Endothelial cell of umbilical vein (primary cell): ENCODE results near the gene NRCAM. TPM values are rescaled to one million over a fixed set of nuclear protein-coding genes. Genes with fewer than 3 reads are reported as not detected.

Source experiments
- BruUV-seq: library from RNA; stranded (reverse); fragments of 400-500 nt; replicated peaks from 2 replicates; lab custom pipeline; 2021; lab: Mats Ljungman, UMichigan
- CTCF ChIA-PET: fragments of 300-600, 350-600 bp; sonication (Branson Sonifier 250); formaldehyde crosslinking; loops from one replicate; lab custom pipeline; 2021; ENCODE audit warnings: antibody characterized with exemption, inconsistent platforms; lab: Charles Lee
- POLR2A ChIA-PET: fragments of 300-600, 350-600 bp; sonication (Branson Sonifier 250); formaldehyde crosslinking; loops from one replicate; lab custom pipeline; 2021; ENCODE audit warnings: antibody characterized with exemption, inconsistent platforms; lab: Charles Lee
- DNase-seq: peaks from one replicate; pipeline ENCODE4 v3.0.0-alpha.2; 2011; ENCODE audit warnings: low read depth, low spot score
- FAIRE-seq: peaks from 2 replicates; lab custom pipeline; 2011; peaks lifted over from hg19 to GRCh38; lab: Jason Lieb, UNC
- H2AFZ ChIP-seq: 2 replicates; pipeline ENCODE4 v1.6.0; 2012; ENCODE audit warnings: low read depth, low read length, control low read depth, inconsistent platforms
- H3K27ac ChIP-seq: 2 replicates; pipeline ENCODE4 v1.5.1; 2011; ENCODE audit warnings: low read depth, mild to moderate bottlenecking, control low read depth, low read length, moderate library complexity; ENCODE audit not compliant: insufficient read depth
- H3K27me3 ChIP-seq, 2 experiments: 2 replicates each; pipeline versions ENCODE4 v1.6.0 to v1.6.1; 2011; ENCODE audit warnings: low read length in 2 of 2, mixed read lengths in 1 of 2; ENCODE audit not compliant: control insufficient read depth in 2 of 2, insufficient read depth in 2 of 2
- H3K36me3 ChIP-seq, 2 experiments: 2 replicates in 1 of 2; 3 replicates in 1 of 2; pipeline ENCODE4 v1.5.1; 2011; ENCODE audit warnings: low read length in 2 of 2, mild to moderate bottlenecking in 1 of 2, moderate library complexity in 1 of 2; ENCODE audit not compliant: control insufficient read depth in 2 of 2, insufficient read depth in 2 of 2; ENCODE audit errors: extremely low read depth in 1 of 2
- H3K4me1 ChIP-seq: 3 replicates; pipeline ENCODE4 v1.5.1; 2011; ENCODE audit warnings: mild to moderate bottlenecking, low read length; ENCODE audit not compliant: control insufficient read depth, insufficient read depth; ENCODE audit errors: extremely low read depth
- H3K4me2 ChIP-seq: 2 replicates; pipeline ENCODE4 v1.6.1; 2011; ENCODE audit warnings: low read length, control low read depth, mixed read lengths; ENCODE audit not compliant: insufficient read depth
- H3K4me3 ChIP-seq, 3 experiments: fragments of 200-600 bp in 1 of 3; sonication (generic), shearing (Covaris generic) in 1 of 3; replicated peaks in 1 of 3; 2 replicates each; pipeline ENCODE4 v1.5.1; 2011 to 2016; ENCODE audit warnings: control low read depth in 3 of 3, low read length in 3 of 3, mild to moderate bottlenecking in 2 of 3, inconsistent platforms in 1 of 3, low read depth in 1 of 3, moderate library complexity in 1 of 3; ENCODE audit not compliant: insufficient read depth in 1 of 3
- H3K79me2 ChIP-seq: 2 replicates; pipeline ENCODE4 v1.6.0; 2012; ENCODE audit warnings: low read length, inconsistent platforms; ENCODE audit not compliant: control insufficient read depth, insufficient read depth
- H3K9ac ChIP-seq: replicated peaks from 2 replicates; pipeline ENCODE3; 2011; ENCODE audit warnings: low read length, control low read depth; ENCODE audit not compliant: insufficient read depth; ENCODE audit errors: extremely low read depth
- H3K9me1 ChIP-seq: replicated peaks from 3 replicates; pipeline ENCODE4 v1.6.0; 2011; ENCODE audit warnings: mild to moderate bottlenecking, low read length; ENCODE audit not compliant: control insufficient read depth, insufficient read depth; ENCODE audit errors: extremely low read depth
- H3K9me3 ChIP-seq: replicated peaks from 2 replicates; pipeline ENCODE4 v1.5.1; 2012; ENCODE audit warnings: low read length, inconsistent platforms; ENCODE audit not compliant: control insufficient read depth, insufficient read depth
- H4K20me1 ChIP-seq: replicated peaks from 2 replicates; pipeline ENCODE3; 2011; ENCODE audit warnings: mild to moderate bottlenecking, low read length; ENCODE audit not compliant: control insufficient read depth, insufficient read depth; ENCODE audit errors: extremely low read depth
- EZH2 ChIP-seq: IDR thresholded peaks from 2 replicates; pipeline ENCODE4 v1.6.1; 2012; ENCODE audit warnings: borderline replicate concordance, low read depth, mild to moderate bottlenecking, moderate library complexity, low read length, inconsistent platforms; ENCODE audit not compliant: severe bottlenecking
- FOS ChIP-seq: IDR thresholded peaks from 2 replicates; pipeline ENCODE4 v1.6.1; 2011; ENCODE audit warnings: mild to moderate bottlenecking, low read length, moderate library complexity, borderline replicate concordance; ENCODE audit not compliant: insufficient read depth
- GATA2 ChIP-seq: IDR thresholded peaks from 2 replicates; pipeline ENCODE4 v1.7.0; 2011; ENCODE audit warnings: low read depth, mild to moderate bottlenecking, moderate library complexity, mixed read lengths, low read length; ENCODE audit not compliant: insufficient read length, insufficient read depth
- JUN ChIP-seq: IDR thresholded peaks from 2 replicates; pipeline ENCODE4 v1.6.1; 2011; ENCODE audit warnings: borderline replicate concordance, low read depth; ENCODE audit not compliant: insufficient read length, insufficient read depth
- MYC ChIP-seq: IDR thresholded peaks from one replicate; pipeline ENCODE4 v1.6.1; 2011; ENCODE audit warnings: mild to moderate bottlenecking, low read depth, low read length
- POLR2A ChIP-seq: IDR thresholded peaks from 2 replicates; pipeline ENCODE4 v1.6.1; 2012; ENCODE audit warnings: low read depth, mild to moderate bottlenecking, control low read depth, low read length
- POLR2AphosphoS5 ChIP-seq: IDR thresholded peaks from 2 replicates; pipeline ENCODE4 v1.6.1; 2012; ENCODE audit warnings: low read depth, mild to moderate bottlenecking, control low read depth, low read length, moderate library complexity; ENCODE audit not compliant: insufficient read depth
- dilution Hi-C: fragments of 300-500 bp; cut with MboI; formaldehyde crosslinking; loops from one replicate; pipeline ENCODE4 v1.15.0; 2019; ENCODE audit warnings: low sequenced_read_pairs; ENCODE audit not compliant: extremely low pct_ligation_motif_present
- intact Hi-C: fragments of 100-400 bp; cut with micrococcal nuclease; formaldehyde crosslinking; loops from one replicate; pipeline ENCODE4 v1.10.0; 2022
- polyA plus RNA-seq, 4 experiments: library from polyadenylated mRNA; depleted of rRNA in 3 of 4; stranded (reverse) in 3 of 4; unstranded in 1 of 4; fragments of >200 nt; gene quantifications; 2 replicates each; pipeline versions ENCODE4 v1.2.1 to v1.2.3, GENCODE V29; 2011 to 2012; ENCODE audit warnings: missing spikeins in 1 of 4
- total RNA-seq: library from RNA; stranded (reverse); gene quantifications from 2 replicates; pipeline ENCODE4 v1.2.3, GENCODE V29; 2021
- TF ChIP-seq, protein P1 (sequence below), 2 donors: IDR thresholded peaks; 1 replicate in 1 of 2; 2 replicates in 1 of 2; pipeline ENCODE4 v1.5.1; 2011; ENCODE audit warnings: low read length in 2 of 2, mild to moderate bottlenecking in 2 of 2, moderate library complexity in 2 of 2, control low read depth in 1 of 2, inconsistent platforms in 1 of 2, low read depth in 1 of 2; ENCODE audit not compliant: insufficient read depth in 1 of 2; ENCODE audit errors: extremely low read depth in 1 of 2
- TF ChIP-seq, protein P2 (sequence below): IDR thresholded peaks from 2 replicates; pipeline ENCODE4 v1.6.1; 2011; ENCODE audit not compliant: insufficient read depth, insufficient read length

Gene NRCAM
- total and polyA plus RNA-seq, 2 donors (not counting 3 experiments of a cell fraction or from before 2014, with no cell fraction given) = 26.0 to 47.6 TPM

DNA sequence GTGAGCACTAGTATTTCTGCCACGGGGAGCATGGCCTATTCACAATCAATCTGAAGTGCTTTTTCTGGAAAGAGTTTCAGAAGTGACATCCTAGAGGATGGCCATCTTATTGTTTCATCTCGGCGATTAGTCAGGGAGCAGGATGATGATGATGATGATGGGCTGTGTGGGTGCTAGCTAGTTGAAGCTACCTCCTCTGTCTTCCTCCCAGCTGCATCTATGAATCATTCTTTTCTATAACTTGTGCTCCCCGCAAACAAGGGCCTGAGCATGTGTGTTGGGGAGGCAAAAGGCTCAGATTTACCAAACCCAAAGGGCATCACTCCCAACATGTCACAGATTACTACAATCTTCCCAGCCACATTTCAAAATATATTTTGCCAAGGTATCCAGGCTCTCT is 207.4 kb downstream of the NRCAM start:
- Histone ChIP-seq H3K27ac (no peak overlapping the region), H3K79me2 (peaks cover 10% of the 10 kb centered on the region), H3K9ac (no peak overlapping the region), H3K4me1 (peaks cover 30% of the 10 kb centered on the region), H2AFZ (no peak overlapping the region), H3K4me2 (no peak overlapping the region), H3K27me3 (no peaks in the 10 kb centered on the region), H3K9me1 (no peaks in the 10 kb centered on the region), H3K4me3 (no peak overlapping the region), H3K9me3 (no peaks in the 10 kb centered on the region), H4K20me1 (no peaks in the 10 kb centered on the region), H3K36me3 (no peaks in the 10 kb centered on the region)
- dilution Hi-C loops (no loop called here), intact Hi-C loops (no loop called here)
- no peak for TF ChIP-seq MYC
- TF ChIP-seq GATA2 = no peak
- TF ChIP-seq, protein P1, sequence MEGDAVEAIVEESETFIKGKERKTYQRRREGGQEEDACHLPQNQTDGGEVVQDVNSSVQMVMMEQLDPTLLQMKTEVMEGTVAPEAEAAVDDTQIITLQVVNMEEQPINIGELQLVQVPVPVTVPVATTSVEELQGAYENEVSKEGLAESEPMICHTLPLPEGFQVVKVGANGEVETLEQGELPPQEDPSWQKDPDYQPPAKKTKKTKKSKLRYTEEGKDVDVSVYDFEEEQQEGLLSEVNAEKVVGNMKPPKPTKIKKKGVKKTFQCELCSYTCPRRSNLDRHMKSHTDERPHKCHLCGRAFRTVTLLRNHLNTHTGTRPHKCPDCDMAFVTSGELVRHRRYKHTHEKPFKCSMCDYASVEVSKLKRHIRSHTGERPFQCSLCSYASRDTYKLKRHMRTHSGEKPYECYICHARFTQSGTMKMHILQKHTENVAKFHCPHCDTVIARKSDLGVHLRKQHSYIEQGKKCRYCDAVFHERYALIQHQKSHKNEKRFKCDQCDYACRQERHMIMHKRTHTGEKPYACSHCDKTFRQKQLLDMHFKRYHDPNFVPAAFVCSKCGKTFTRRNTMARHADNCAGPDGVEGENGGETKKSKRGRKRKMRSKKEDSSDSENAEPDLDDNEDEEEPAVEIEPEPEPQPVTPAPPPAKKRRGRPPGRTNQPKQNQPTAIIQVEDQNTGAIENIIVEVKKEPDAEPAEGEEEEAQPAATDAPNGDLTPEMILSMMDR (IDR thresholded peaks at IDR 0.05; ENCODE audit: extremely low read depth in 1 of 2, insufficient read depth in 1 of 2, low read depth in 1 of 2, low read length in 2 of 2) = no peak
- TF ChIP-seq JUN = no peak
- TF ChIP-seq, protein P2, sequence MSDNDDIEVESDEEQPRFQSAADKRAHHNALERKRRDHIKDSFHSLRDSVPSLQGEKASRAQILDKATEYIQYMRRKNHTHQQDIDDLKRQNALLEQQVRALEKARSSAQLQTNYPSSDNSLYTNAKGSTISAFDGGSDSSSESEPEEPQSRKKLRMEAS = no peak
- TF ChIP-seq FOS = no peak
- no peak for TF ChIP-seq EZH2
- no peak for TF ChIP-seq POLR2A
- no peak for TF ChIP-seq POLR2AphosphoS5
- CTCF ChIA-PET = no interaction called here
- FAIRE-seq (no peak), DNase-seq (no peak)
- POLR2A ChIA-PET = no interaction called here
- no TSS peak for BruUV-seq
